Stimulated activated CD4-positive, alpha-beta T cell treated with anti-CD3 and anti-CD28 coated beads, Interleukin-1b, Interleukin-23, amount 100 ng/mL, for 24 hours (primary cell): ENCODE results near the gene GJB3.

Experiments
- DNase-seq, 4 experiments: peaks; one replicate each; pipeline ENCODE4 v3.0.0-alpha.2; 2020; ENCODE audit warnings: low read depth in 4 of 4, low spot score in 1 of 4

GJB3 gene

GRCh38 chr1:34822202-34822601 is 41.2 kb downstream of the GJB3 start:
- no peak for DNase-seq

GRCh38 chr1:34824817-34825454 is 43.9 kb downstream of the GJB3 start:
- DNase-seq = no peak

- no peak for DNase-seq
Measured at GRCh38 chr1:34825455-34826091, 44.6 kb downstream of the GJB3 start.

GRCh38 chr1:34827341-34827941 is 46.4 kb downstream of the GJB3 start:
- DNase-seq = no peak

- DNase-seq = no peak
Measured at GRCh38 chr1:34828611-34829010, 47.6 kb downstream of the GJB3 start.

- DNase-seq = no peak
Measured at GRCh38 chr1:34829250-34829649, 48.2 kb downstream of the GJB3 start.

GRCh38 chr1:34831721-34832246 is 50.8 kb downstream of the GJB3 start:
- no peak for DNase-seq

GRCh38 chr1:34833711-34834110 is 52.7 kb downstream of the GJB3 start:
- no peak for DNase-seq
